ENCODE data around the gene RPL29. TPM values are rescaled to one million over a fixed set of nuclear protein-coding genes. Genes with fewer than 3 reads are reported as not detected.
"Not testable (repeated sequence)": the region's sequence is repeated elsewhere in the genome, so short reads cannot be mapped to it uniquely, and the experiment has no call there.

Gene RPL29
- total RNA-seq, 1 experiment from 2014 or later, result 868 TPM

DNA sequence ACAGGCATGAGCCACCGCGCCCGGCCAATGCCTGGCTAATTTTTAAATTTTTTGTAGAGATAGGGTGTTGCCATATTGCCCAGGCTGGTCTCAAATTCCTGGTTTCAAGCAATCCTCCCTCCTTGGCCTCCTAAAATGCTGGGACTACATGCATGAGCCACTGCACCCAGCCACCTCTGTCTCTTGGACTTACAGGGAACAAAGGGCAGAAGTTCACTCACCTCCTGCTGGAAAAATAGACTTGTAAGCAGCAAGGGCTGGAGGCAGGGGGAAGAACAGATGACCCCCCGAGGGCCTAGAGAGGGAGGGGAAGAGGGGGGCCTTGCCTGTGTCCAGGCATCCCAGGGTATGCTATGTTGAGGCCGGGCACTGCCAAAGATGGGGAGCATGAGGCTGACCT is 38.5 kb upstream of the RPL29 start:
- no peaks in the 10 kb centered on the region for H3K4me1 ChIP-seq (replicated peaks)
- H3K27ac ChIP-seq, result no peak overlapping the region

DNA sequence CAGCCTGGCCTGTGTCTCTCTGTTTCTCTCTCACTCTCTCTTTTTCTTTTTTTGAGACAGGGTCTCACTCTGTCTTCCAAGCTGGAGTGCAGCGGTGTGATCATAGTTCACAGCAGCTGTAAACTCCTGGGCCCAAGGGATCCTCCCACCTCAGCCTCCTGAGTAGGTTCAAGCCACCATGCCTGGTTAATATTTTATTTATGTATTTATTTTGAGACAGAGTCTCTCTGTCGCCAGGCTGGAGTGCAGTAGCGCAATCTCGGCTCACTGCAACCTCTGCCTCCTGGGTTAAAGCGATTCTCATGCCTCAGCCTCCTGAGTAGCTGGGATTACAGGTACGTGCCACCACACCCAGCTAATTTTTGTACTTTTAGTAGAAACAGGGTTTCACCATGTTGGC is 38.1 kb upstream of the RPL29 start:
- not testable (repeated sequence) for H3K4me3 ChIP-seq; DNase-seq (ENCODE audit: low read depth in 1 of 2, low spot score in 2 of 2); H3K4me1 ChIP-seq (replicated peaks); H3K36me3 ChIP-seq; H3K27ac ChIP-seq; H3K27me3 ChIP-seq (replicated peaks); H3K9me3 ChIP-seq (replicated peaks)

More for the DNA sequence above, 38.5 kb upstream of the RPL29 start:
- DNase-seq (ENCODE audit: low read depth in 1 of 2, low spot score in 2 of 2), result no peak
- H3K4me3 ChIP-seq, result no peak overlapping the region
- no peaks in the 10 kb centered on the region for H3K36me3 ChIP-seq
- no peaks in the 10 kb centered on the region for H3K27me3 ChIP-seq (replicated peaks)
- no peaks in the 10 kb centered on the region for H3K9me3 ChIP-seq (replicated peaks)

DNA sequence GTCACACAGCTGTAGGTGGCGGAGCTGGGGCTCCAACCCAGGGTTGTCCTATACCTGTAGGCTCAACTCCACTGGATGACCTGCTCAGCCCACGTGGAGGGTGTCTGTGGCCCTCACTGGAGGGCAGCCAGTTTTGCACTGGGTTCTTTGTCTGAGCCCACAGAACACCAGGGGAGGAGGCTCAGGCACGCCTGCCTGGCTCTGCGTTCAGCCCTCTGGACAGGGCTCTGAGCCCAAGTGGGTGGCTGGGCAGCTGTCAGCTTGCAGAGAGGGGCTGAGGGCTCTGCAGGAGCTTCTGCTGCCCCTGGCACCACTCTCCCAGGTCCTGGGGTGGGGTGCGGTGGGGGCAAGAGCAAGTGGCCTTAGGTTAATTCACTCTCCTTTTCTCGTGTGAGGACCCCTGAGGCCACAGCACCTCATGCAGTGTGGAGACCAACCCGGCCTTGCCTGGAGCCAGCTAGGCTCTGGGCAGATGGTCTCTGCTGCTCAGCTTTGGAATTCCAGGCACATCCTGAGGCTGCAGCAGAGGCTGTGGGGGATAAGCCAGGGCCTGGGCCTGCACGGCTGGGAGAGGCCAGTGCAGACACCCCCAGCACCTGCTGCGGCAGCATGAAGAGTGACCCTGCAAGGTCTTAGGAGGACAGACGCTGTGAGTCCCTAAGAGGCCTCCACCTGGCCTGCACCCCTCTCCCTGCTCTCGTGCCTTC is 37.2 kb upstream of the RPL29 start:
- no peak for DNase-seq (ENCODE audit: low read depth in 1 of 2, low spot score in 2 of 2)
- Histone ChIP-seq H3K27ac (no peak overlapping the region), H3K4me1 (replicated peaks) (no peaks in the 10 kb centered on the region), H3K36me3 (no peaks in the 10 kb centered on the region), H3K9me3 (replicated peaks) (no peaks in the 10 kb centered on the region), H3K4me3 (no peak overlapping the region), H3K27me3 (replicated peaks) (no peaks in the 10 kb centered on the region)

DNA sequence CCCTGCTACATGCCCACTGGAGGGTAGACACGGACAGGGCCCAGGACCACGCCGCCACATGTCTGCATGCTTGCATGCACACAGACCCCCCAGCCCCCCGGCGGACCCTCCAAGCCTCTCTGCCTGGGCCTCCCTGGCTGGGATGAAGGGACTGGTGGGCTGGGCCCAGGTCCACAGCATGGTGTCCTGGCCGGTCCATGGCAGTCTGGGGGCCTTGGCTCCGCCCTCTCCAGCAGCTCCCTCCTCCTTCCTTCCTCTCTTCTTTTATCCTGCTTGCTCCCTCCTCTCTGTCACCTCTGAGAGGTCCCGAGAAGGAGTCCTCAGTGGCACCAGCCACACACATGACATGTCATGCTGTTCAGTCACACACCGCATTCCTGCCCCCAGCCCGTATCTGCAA is 36.2 kb upstream of the RPL29 start:
- no peak overlapping the region for H3K27ac ChIP-seq
- no peak overlapping the region for H3K4me3 ChIP-seq
- H3K27me3 ChIP-seq (replicated peaks), result no peaks in the 10 kb centered on the region
- no peak for DNase-seq (ENCODE audit: low read depth in 1 of 2, low spot score in 2 of 2)
- no peaks in the 10 kb centered on the region for H3K9me3 ChIP-seq (replicated peaks)
- no peaks in the 10 kb centered on the region for H3K36me3 ChIP-seq
- H3K4me1 ChIP-seq (replicated peaks), result no peaks in the 10 kb centered on the region

DNA sequence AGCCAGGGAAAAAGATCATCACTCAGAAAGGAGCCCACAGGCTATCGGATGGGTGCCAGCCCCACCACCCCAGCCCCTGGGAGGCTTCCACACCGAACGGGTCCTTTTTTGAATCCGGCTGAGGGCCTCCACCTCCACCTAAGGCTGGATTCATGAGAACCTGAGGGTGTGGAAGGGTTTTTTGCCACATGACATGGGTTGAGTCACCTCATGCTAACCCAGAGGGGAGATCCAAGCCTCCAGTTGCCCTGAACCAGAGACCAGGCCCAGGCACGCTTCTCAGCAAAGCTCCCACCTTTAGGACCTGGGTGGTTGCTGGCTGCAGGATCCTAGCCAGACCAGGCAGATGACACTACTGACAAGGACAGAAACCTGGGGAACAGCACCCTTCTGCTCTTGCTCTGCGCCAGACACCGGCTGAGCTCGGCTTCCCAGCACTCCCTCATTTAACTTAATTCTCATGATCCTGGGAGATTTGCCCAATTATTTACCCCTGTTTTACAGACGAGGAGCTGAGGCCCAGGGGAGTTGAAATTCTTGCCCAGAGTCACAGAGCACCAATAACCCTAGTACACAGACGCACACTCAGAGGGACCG is 35.1 kb upstream of the RPL29 start:
- Histone ChIP-seq H3K4me1 (replicated peaks) (no peaks in the 10 kb centered on the region), H3K27me3 (replicated peaks) (no peaks in the 10 kb centered on the region), H3K27ac (no peak overlapping the region), H3K9me3 (replicated peaks) (no peaks in the 10 kb centered on the region), H3K4me3 (no peak overlapping the region), H3K36me3 (no peaks in the 10 kb centered on the region)
- no peak for DNase-seq (ENCODE audit: low read depth in 1 of 2, low spot score in 2 of 2)

DNA sequence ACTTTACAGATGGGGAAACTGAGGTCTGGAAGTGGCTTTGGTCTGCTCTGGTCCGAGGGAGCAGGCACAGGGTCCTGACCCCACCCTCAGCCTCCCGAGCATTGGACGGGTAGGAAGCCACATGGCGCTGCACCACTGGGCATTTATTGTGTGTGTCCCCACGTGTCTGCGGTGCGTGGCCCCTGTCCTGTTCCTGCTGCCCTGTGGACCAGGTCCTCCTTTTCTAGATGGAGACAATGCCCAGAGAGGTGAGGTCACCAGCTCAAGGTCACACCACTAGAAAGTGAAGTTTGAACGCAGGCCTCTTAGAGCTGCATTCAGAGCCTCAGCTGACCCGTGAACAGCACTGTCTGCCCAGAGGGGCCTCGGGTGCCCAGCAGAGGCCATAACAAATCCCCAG is 33.8 kb upstream of the RPL29 start:
- Histone ChIP-seq H3K4me3 (no peak overlapping the region), H3K9me3 (replicated peaks) (no peaks in the 10 kb centered on the region), H3K27ac (no peak overlapping the region), H3K27me3 (replicated peaks) (no peaks in the 10 kb centered on the region), H3K36me3 (no peaks in the 10 kb centered on the region), H3K4me1 (replicated peaks) (no peaks in the 10 kb centered on the region)
- DNase-seq (ENCODE audit: low read depth in 1 of 2, low spot score in 2 of 2), result no peak

DNA sequence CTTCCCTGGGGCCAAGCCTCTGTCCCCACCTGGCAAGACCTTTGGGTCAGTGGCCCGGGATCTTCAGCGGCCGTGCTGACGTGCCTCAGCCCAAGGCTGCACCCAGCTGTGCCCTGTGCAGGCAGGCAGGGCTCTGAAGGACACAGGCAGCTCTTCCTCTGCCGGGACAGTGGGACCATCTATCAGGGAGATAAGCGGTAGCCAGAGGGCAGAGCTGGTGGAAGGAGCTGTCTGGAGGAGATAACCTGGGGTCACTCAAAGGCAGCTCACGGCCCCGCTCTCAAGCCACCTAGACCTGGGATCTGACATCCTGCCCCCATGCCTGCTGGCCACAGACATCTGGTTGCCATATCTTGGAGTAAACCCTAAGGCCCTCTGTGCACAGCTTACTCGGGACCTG is 33.4 kb upstream of the RPL29 start:
- Histone ChIP-seq H3K4me1 (replicated peaks) (no peaks in the 10 kb centered on the region), H3K36me3 (no peaks in the 10 kb centered on the region), H3K27me3 (replicated peaks) (no peaks in the 10 kb centered on the region), H3K27ac (no peak overlapping the region), H3K9me3 (replicated peaks) (no peaks in the 10 kb centered on the region), H3K4me3 (no peak overlapping the region)
- DNase-seq (ENCODE audit: low read depth in 1 of 2, low spot score in 2 of 2), result no peak

DNA sequence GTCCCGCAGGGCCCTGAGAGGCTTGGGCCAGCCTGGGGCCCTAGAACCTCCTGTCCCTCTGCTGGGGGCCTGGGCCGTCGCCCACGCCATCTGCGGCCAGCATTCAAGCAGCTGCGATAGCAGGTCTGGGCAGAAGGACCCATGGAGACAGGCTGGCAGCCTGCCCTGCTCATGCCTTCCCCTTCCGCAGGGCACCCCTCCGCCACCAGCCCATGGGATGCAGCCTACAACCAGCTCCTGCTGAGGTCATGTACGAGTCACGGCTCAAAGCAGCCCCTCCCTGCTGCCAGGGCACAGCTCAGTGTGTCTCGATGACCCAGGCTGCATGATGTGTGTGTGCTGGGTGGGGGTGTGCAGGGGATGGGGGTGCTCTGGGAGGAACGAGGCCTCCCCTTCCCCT is 32.9 kb upstream of the RPL29 start:
- Histone ChIP-seq H3K27ac (no peak overlapping the region), H3K4me3 (no peak overlapping the region), H3K27me3 (replicated peaks) (no peaks in the 10 kb centered on the region), H3K36me3 (no peaks in the 10 kb centered on the region), H3K9me3 (replicated peaks) (no peaks in the 10 kb centered on the region), H3K4me1 (replicated peaks) (no peaks in the 10 kb centered on the region)
- no peak for DNase-seq (ENCODE audit: low read depth in 1 of 2, low spot score in 2 of 2)

DNA sequence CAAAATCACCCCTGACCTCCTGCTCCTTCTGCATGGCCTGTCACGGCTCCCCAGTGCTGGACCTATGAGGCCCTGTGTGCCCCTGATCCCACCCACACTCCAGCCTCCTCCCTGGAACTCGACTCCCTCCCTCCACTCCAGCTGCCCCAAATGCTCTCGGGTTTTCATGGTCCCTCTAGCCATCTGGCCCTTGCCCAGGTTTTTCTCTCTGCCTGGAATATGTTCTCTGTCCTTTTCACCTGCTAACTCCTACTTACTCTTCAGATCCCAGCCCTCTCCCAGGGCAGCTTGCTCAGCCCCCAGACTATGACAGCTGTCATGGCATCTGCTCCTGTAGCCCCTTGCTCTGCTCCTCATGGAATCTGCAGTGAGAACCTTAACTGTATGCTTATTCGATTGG is 30.3 kb upstream of the RPL29 start:
- no peak overlapping the region for H3K27ac ChIP-seq

DNA sequence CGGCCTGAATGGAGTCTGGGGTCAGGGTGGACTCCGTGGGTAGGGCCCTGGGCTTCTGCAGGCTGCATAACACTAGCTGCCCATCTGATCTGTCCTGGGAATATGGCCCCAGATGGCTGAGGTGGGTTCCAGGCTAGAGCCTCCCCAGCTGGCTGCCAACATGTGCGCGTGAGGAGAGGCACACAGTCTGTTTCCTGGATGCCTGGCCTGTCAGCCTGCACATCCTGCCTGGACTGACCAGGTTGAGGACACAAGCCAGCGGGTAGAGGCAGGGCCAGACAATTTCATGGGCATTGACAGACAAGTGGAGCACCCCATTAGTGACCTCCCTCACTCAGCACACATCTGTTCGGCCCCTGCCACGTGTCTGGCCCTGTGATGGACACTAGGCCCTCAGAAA is 29.8 kb upstream of the RPL29 start:
- Histone ChIP-seq H3K36me3 (no peaks in the 10 kb centered on the region), H3K9me3 (replicated peaks) (no peaks in the 10 kb centered on the region), H3K27ac (no peak overlapping the region), H3K4me3 (no peak overlapping the region), H3K27me3 (replicated peaks) (no peaks in the 10 kb centered on the region), H3K4me1 (replicated peaks) (no peaks in the 10 kb centered on the region)
- no peak for DNase-seq (ENCODE audit: low read depth in 1 of 2, low spot score in 2 of 2)

More for the DNA sequence above, 30.3 kb upstream of the RPL29 start:
- Histone ChIP-seq H3K4me3 (no peak overlapping the region), H3K4me1 (replicated peaks) (no peaks in the 10 kb centered on the region), H3K36me3 (no peaks in the 10 kb centered on the region), H3K27me3 (replicated peaks) (no peaks in the 10 kb centered on the region), H3K9me3 (replicated peaks) (no peaks in the 10 kb centered on the region)
- no peak for DNase-seq (ENCODE audit: low read depth in 1 of 2, low spot score in 2 of 2)

DNA sequence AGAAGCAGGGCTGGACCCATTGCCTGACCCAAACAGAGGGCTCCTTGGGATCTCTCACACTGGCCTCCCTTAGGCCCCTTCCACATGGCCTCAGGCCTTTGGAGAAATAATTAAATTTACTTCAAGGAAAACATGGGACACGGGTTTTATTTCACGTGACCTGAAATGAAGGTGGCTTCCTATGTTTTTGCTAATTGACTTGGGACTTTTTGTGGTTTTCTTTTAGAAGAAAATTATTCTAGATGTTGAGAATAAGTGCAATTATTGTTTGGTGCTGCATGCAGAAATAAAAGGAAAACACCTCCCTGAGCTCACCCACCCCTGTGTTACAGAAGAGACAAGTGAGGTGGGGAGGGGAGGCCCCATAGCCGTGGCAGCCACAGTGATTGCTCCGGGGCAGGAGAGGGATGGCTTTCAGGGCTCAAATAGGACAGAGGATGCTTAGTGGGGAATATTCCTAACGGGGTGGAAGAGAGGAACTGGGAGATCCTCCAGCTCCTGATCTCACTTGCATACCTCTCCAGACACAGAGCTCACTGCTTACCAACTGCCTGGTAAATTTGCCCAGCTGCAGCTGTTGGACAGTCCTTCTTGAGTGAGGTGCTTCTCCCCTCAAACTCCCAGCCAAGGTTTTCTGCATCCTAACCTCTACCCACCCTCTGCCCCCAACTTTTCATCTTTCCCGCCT is 29.2 kb upstream of the RPL29 start:
- no peak for DNase-seq (ENCODE audit: low read depth in 1 of 2, low spot score in 2 of 2)
- Histone ChIP-seq H3K27ac (no peak overlapping the region), H3K4me3 (no peak overlapping the region), H3K4me1 (replicated peaks) (no peaks in the 10 kb centered on the region), H3K27me3 (replicated peaks) (no peaks in the 10 kb centered on the region), H3K36me3 (no peaks in the 10 kb centered on the region), H3K9me3 (replicated peaks) (no peaks in the 10 kb centered on the region)

DNA sequence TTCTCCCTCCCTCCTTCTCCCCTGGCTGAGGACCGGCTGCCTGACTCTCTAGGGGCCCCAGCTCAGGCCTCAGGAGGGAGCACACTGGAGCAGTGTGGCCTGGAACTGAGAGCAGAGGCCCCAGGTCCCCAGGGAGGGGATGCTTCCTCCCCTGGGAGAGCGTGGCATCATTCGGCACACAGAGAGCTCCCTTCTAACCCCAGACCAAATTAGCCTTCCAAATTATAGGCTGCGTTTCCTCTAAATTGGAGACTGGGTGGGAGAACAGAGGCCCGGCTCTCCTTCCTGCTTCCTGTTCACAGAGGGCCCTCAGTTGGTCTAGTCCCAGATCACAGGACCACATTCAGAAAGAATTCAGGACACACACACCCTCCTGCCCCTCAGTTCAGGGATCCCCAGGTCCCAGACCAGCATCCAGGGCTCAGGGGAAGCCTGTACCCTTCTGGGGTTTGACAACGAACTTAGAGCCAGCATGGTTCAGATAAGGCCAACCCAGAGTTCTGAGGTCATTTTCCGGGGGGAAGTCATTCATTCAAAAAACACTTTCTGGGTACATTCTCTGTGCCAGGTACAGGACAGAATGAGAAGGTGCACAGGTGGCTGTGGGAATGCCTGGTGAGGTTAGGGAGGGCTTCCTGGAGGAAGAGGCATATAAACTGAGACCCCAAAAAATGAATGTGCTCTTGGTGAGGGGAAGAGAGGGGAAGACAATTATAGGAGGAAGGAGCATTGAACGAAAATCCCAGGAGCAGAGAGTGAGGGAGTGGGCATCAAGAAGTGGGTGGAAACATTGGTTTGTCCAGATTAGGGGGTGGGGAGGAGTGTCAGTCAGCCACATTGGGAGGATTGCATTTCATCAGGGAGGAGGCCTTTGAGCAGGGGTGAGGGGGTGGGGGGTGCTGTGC is 28.4 kb upstream of the RPL29 start:
- H3K9me3 ChIP-seq (replicated peaks), result no peaks in the 10 kb centered on the region
- H3K36me3 ChIP-seq, result no peaks in the 10 kb centered on the region
- DNase-seq (ENCODE audit: low read depth in 1 of 2, low spot score in 2 of 2), result no peak
- no peak overlapping the region for H3K4me3 ChIP-seq
- no peaks in the 10 kb centered on the region for H3K4me1 ChIP-seq (replicated peaks)
- no peaks in the 10 kb centered on the region for H3K27me3 ChIP-seq (replicated peaks)
- H3K27ac ChIP-seq, result no peak overlapping the region

DNA sequence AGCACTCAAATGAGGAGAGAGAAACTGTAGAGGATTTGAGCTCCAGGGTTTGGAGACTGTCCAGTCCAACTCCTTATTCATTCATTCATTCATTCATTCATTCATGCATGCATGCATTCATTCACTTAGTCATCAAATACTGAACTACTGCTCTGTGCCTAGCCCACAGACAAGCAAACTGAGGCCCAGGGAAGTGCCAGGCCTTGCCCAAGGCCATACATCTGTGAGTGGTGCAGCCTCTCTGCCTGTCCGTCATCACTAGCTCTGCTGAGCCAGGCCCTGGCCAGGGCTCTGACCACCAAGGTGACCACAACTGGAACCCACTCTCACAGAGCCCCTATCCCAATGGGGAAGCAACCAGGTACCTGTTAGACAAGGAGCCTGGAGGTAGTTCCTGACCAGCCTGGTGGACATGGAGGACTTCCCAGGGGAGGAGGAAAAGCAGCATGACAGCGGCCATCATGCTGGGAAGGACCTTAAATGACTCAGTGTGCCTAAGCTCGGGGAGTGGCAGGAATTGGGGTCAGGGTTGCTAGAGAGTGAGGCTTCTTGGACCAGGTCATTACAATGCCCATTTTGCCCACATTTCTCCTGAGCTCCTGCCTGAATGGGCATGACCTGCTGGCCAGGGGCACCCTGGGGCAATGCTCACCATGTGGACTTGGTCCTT is 27.5 kb upstream of the RPL29 start:
- Histone ChIP-seq H3K4me1 (replicated peaks) (no peaks in the 10 kb centered on the region), H3K9me3 (replicated peaks) (no peaks in the 10 kb centered on the region), H3K4me3 (no peak overlapping the region), H3K27me3 (replicated peaks) (no peaks in the 10 kb centered on the region), H3K27ac (no peak overlapping the region), H3K36me3 (no peaks in the 10 kb centered on the region)
- no peak for DNase-seq (ENCODE audit: low read depth in 1 of 2, low spot score in 2 of 2)
